Thyroid gland (tissue), 4 donors: Measurements from ENCODE around the gene COX18.

Source experiments
- CTCF ChIP-seq, 6 experiments: fragments of 200-600 bp in 3 of 6; fragments of 450-650 bp in 3 of 6; sonication (generic) in 3 of 6; IDR thresholded peaks; one replicate each; pipeline ENCODE4 v1.5.1; 2016 to 2019; ENCODE audit warnings: antibody characterized with exemption in 6 of 6, mild to moderate bottlenecking in 2 of 6, inconsistent platforms in 1 of 6, moderate library complexity in 1 of 6
- POLR2A ChIP-seq, 2 donors: fragments of 450-650 bp; IDR thresholded peaks; one replicate each; pipeline ENCODE4 v1.6.1; 2017; ENCODE audit warnings: antibody characterized with exemption in 2 of 2, mild to moderate bottlenecking in 2 of 2, moderate library complexity in 1 of 2

GRCh38 chr4:73080789-73081188, 11.3 kb upstream of the COX18 start:
- TF ChIP-seq POLR2A (IDR thresholded peaks at IDR 0.05) (no peak), CTCF (IDR thresholded peaks at IDR 0.05) (no peak)
